ENCODE measurements around the gene TRPM3.

The TRPM3 gene

GRCh38 chr9:70829591-70830265, 291.7 kb downstream of the TRPM3 start:
- Histone ChIP-seq H3K27ac (ENCODE audit: extremely low read depth, low read depth, low read length) (no peak overlapping the region), H3K9me3 (ENCODE audit: control insufficient read depth, insufficient read depth, low read depth, low read length) (no peaks in the 10 kb centered on the region), H3K4me3 (ENCODE audit: low read depth, low read length) (no peak overlapping the region), H3K36me3 (ENCODE audit: control insufficient read depth in 2 of 2, insufficient read depth in 1 of 2, low read length in 2 of 2) (no peaks in the 10 kb centered on the region), H3K4me1 (ENCODE audit: control insufficient read depth, insufficient read depth, low read length) (0 out of 2 replicates have a peak, but pooled peaks cover 2% of the 10 kb centered on the region)
- POLR2A ChIA-PET = no interaction called here
- CTCF ChIA-PET = interaction anchor here (0.8 kb wide), 1 partner anchor 21 kb away, joined by 3 read pairs; no protein-coding TSS in a partner anchor
- TF ChIP-seq ZNF184 (tag by site-specific recombination; IDR thresholded peaks at IDR 0.05) (no peak), ZNF513 (tag by site-specific recombination; IDR thresholded peaks at IDR 0.05) (no peak), ZNF571 (tag by site-specific recombination; IDR thresholded peaks at IDR 0.05) (no peak), REST (tag by site-specific recombination; IDR thresholded peaks at IDR 0.05) (no peak), ZNF211 (tag by site-specific recombination; IDR thresholded peaks at IDR 0.05; ENCODE audit: low read depth) (no peak), ZBTB7A (tag by site-specific recombination; IDR thresholded peaks at IDR 0.05; ENCODE audit: low read depth) (no peak), ZNF623 (tag by site-specific recombination; IDR thresholded peaks at IDR 0.05) (no peak), ZNF626 (tag by site-specific recombination; IDR thresholded peaks at IDR 0.05) (no peak)

DNA sequence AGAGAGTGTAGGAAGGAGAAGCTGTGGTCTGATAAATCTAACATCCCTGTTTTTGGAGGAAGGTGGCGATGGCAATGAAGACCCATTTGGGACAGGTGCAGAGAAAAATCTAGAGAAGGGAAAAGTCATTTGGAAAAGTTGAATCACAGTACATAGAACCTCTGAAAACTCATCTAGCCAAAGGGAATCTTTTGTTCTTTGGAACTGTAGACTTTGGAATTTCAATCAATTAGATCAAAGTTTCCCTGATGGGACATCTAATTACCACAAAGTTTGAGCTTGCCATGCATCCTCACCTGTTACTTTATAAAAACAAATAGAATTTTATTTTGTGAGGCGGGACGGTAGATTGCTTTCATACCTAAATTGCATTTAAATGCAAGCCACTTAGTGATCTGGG, 294.9 kb downstream of the TRPM3 start:
- ChIA-PET POLR2A (no interaction called here), CTCF (interaction anchor here (0.6 to 1.9 kb wide), 2 partner anchors 9 to 49 kb away, joined by 4 to 6 read pairs; no protein-coding TSS in a partner anchor)
- TF ChIP-seq ZNF248 (tag by site-specific recombination; IDR thresholded peaks at IDR 0.05) (no peak), ZBTB20 (tag by site-specific recombination; IDR thresholded peaks at IDR 0.05) (no peak), ZNF132 (tag by site-specific recombination; IDR thresholded peaks at IDR 0.05; ENCODE audit: borderline replicate concordance) (no peak), KLF1 (tag by site-specific recombination; IDR thresholded peaks at IDR 0.05) (no peak), ZNF174 (tag by site-specific recombination; IDR thresholded peaks at IDR 0.05) (no peak), PBX3 (CRISPR knock-in tag; IDR thresholded peaks at IDR 0.05) (no peak), KLF8 (tag by site-specific recombination; IDR thresholded peaks at IDR 0.05) (no peak), WT1 (tag by site-specific recombination; IDR thresholded peaks at IDR 0.05) (no peak), ZBTB17 (tag by site-specific recombination; IDR thresholded peaks at IDR 0.05) (no peak)

More for the DNA sequence above, 294.9 kb downstream of the TRPM3 start:
- no peak overlapping the region for H3K27ac ChIP-seq (ENCODE audit: extremely low read depth, low read depth, low read length)
- no peak overlapping the region for H3K4me3 ChIP-seq (ENCODE audit: low read depth, low read length)
- no peaks in the 10 kb centered on the region for H3K9me3 ChIP-seq (ENCODE audit: control insufficient read depth, insufficient read depth, low read depth, low read length)
- no peaks in the 10 kb centered on the region for H3K36me3 ChIP-seq (ENCODE audit: control insufficient read depth in 2 of 2, insufficient read depth in 1 of 2, low read length in 2 of 2)
- H3K4me1 ChIP-seq (ENCODE audit: control insufficient read depth, insufficient read depth, low read length) = 0 out of 2 replicates have a peak, but pooled peaks cover 2% of the 10 kb centered on the region
